Measurements from ENCODE around the gene DAPK3.

GRCh38 chr19:3910105-3910504 is 60.8 kb downstream of the DAPK3 start:
- TF ChIP-seq GATA3 (IDR thresholded peaks at IDR 0.05; ENCODE audit: low read depth, low read length), result no peak
- no peak for TF ChIP-seq GATA2 (IDR thresholded peaks at IDR 0.05; ENCODE audit: low read depth, low read length)
